ENCODE results near the gene TNFRSF25.

Gene TNFRSF25

GRCh38 chr1:6418668-6419396, 47.1 kb downstream of the TNFRSF25 start:
- no peak for DNase-seq (ENCODE audit: low spot score)

- DNase-seq (ENCODE audit: low spot score): no peak
Measured at GRCh38 chr1:6417961-6418667, 47.9 kb downstream of the TNFRSF25 start.

GRCh38 chr1:6416906-6417305, 49.1 kb downstream of the TNFRSF25 start:
- no peak for DNase-seq (ENCODE audit: low spot score)

GRCh38 chr1:6416295-6416656, 49.7 kb downstream of the TNFRSF25 start:
- DNase-seq (ENCODE audit: low spot score): no peak

GRCh38 chr1:6414881-6415626, 50.9 kb downstream of the TNFRSF25 start:
- no peak for DNase-seq (ENCODE audit: low spot score)

GRCh38 chr1:6414443-6414844, 51.5 kb downstream of the TNFRSF25 start:
- no peak for DNase-seq (ENCODE audit: low spot score)

- DNase-seq (ENCODE audit: low spot score): no peak
Measured at GRCh38 chr1:6412896-6413295, 53.1 kb downstream of the TNFRSF25 start.

Small RNA genes within 50 kb of the gene (small RNA-seq; reads per million reads assigned to genes)
- 0 reads per million in 2 experiments for gene MIR4252
